ENCODE results near the gene AVPR2.

Gene AVPR2

DNA sequence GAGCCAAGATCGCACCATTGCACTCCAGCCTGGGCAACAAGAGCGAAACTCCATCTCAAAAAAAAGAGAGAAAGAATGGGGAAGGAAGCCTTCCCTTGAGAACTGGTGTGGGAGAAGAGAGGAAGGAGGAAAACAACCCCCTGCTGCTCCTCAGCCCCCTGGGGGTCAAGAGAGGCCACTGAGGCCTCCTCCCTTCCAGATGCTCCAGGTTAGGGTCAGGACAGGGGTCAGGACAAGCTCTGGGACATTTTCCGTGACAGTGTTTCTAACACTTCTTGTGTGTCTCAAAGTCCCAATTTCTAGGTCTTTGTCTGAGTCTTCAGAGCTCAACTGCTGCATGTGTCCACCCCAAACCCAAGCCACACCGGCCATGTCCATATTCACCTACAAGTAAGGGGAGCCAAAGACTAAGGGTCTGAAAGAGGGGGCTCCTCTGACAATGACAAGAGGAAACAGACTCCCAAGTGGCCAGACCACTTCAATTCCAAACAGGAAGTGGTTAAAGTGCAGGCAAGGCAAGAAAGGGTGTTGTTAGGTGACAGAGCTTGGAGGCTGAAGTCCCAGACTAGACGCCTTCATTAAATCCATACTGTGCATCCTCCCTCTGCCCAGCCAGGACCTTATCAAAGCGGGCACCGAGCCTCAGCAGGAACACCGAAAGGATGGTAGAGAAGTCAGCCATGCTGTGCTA is 26.8 kb upstream of the AVPR2 start:
- no peak overlapping the region for H3K4me3 Mint-ChIP-seq
- peaks cover 22% of the 10 kb centered on the region for H3K4me1 Mint-ChIP-seq (ENCODE audit: low read depth)
- H3K27ac Mint-ChIP-seq, result no peak overlapping the region
- no peak for DNase-seq
- H3K9me3 Mint-ChIP-seq, result peaks cover 4% of the 10 kb centered on the region
- H3K27me3 Mint-ChIP-seq, result peaks cover 78% of the 10 kb centered on the region
- no peaks in the 10 kb centered on the region for H3K36me3 Mint-ChIP-seq (ENCODE audit: low read depth)

DNA sequence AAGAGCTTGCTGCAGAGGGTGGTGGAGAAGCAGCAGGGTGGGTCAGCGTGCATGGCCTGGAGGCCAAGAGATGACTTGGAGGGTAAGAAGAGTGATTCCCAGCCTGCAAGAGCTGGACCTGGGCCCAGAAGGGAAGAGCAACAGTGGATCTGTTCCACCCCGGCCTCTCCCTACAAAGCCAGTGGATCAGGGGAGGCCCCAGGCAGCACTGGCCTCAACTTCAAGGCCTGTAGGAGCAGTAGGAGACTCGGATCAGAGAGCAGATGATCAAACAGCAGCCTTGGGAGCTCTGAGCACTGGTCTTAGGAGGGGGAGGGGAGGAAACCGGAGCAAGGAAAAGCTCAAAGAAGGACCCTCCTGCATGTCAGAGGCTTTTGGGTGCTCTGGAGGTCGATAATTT is 26.1 kb upstream of the AVPR2 start:
- Mint-ChIP-seq H3K9me3 (peaks cover 4% of the 10 kb centered on the region), H3K27ac (no peak overlapping the region), H3K4me1 (ENCODE audit: low read depth) (peaks cover 22% of the 10 kb centered on the region), H3K4me3 (no peak overlapping the region), H3K27me3 (peaks cover 78% of the 10 kb centered on the region), H3K36me3 (ENCODE audit: low read depth) (no peaks in the 10 kb centered on the region)
- DNase-seq, result no peak

DNA sequence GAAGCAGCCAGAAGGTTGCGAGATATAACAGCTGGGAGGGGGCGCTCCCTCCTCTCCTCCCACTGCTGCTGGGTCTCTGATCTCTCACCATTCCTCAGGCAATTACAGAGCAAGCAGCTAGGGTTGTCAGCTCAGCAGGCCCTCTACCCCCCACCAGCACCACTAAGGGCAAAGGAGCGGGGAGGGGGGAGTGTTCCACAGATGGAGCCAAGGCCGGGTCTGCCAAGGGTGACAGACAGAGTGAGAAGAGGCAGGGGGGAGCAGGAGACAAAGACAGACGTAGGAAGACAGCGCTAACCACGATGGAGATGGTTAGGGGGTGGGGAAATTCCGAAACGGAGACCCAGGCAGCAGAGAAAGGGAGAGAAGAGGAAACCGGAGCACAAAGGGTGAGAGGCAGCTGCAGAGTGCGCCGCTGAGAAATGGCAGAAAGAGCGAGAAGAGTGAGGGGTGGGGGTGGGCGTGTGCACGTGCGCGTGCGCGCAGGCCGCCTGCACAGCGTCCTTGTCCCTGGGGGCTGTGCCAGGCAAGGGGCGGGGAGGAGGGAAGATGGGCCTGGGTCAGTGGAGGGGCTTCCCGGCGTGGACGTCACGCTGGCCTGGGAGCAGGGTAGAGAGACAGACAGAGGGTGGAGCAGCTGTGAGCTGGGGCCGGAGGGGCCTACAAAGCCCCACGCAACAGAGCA is 25.4 kb upstream of the AVPR2 start:
- Mint-ChIP-seq H3K9me3 (peaks cover 4% of the 10 kb centered on the region), H3K27me3 (peaks cover 82% of the 10 kb centered on the region), H3K4me1 (ENCODE audit: low read depth) (peaks cover 22% of the 10 kb centered on the region), H3K4me3 (peak overlapping the region; percentile 30), H3K36me3 (ENCODE audit: low read depth) (no peaks in the 10 kb centered on the region), H3K27ac (no peak overlapping the region)
- peak; percentile 39 for DNase-seq

DNA sequence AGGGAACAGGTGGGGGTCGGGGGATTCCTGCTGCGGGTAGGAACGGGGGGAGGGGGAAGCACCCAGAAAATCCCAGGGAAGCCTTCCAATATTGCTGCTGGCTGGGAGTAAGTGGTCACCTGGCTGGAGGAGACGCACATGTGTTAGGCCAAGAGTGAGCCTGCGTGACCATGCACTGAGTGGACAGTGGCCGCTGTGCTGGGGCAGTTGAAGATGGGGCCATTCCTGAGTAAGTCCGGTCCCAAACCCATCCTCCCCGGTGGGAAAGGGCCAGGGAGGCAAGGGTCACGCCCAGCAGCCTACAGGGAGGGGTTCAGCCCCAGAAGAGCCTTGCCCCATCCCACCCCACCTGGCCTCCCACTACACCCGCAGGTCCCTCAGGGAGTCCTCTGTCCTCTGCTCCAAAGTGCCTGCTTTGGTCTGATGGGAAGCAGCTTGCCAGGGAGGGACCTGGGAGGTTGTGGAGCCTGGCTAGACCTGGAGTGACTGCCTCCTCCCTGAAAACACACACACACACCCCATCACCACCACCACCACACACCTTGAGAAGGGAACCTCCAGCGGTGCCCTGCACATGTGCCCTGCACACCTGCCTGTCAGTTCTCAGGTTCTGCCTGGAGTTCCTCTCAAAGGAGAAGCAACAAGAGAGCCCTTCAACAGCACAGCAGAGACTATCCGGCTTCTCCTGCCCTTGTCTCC is 24.6 kb upstream of the AVPR2 start:
- Mint-ChIP-seq H3K4me3 (no peak overlapping the region), H3K4me1 (ENCODE audit: low read depth) (peaks cover 22% of the 10 kb centered on the region), H3K27me3 (peaks cover 82% of the 10 kb centered on the region), H3K9me3 (peaks cover 2% of the 10 kb centered on the region), H3K36me3 (ENCODE audit: low read depth) (no peaks in the 10 kb centered on the region), H3K27ac (no peak overlapping the region)
- no peak for DNase-seq

DNA sequence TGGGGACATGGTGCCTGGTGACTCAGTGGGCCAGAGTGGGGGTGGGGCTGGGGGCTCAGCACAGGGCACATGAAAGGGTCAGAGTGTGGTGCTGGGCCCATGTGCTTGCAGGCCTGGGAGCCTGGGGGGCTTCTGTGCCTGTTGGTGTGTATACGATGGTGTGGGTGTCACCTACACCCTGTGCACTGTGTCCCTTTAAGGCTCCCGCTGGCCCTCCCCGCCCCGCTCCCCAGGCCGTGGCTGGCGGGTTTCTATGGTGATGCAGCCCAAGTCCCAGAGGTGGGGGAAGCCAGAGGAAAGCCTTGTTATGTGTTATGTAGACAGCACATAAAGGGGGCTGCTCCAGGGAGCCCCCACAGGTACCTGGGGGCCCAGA is 24.0 kb upstream of the AVPR2 start:
- Mint-ChIP-seq H3K27ac (no peak overlapping the region), H3K4me3 (no peak overlapping the region), H3K27me3 (peaks cover 83% of the 10 kb centered on the region), H3K9me3 (no peaks in the 10 kb centered on the region), H3K4me1 (ENCODE audit: low read depth) (peaks cover 26% of the 10 kb centered on the region), H3K36me3 (ENCODE audit: low read depth) (no peaks in the 10 kb centered on the region)
- DNase-seq, result no peak

DNA sequence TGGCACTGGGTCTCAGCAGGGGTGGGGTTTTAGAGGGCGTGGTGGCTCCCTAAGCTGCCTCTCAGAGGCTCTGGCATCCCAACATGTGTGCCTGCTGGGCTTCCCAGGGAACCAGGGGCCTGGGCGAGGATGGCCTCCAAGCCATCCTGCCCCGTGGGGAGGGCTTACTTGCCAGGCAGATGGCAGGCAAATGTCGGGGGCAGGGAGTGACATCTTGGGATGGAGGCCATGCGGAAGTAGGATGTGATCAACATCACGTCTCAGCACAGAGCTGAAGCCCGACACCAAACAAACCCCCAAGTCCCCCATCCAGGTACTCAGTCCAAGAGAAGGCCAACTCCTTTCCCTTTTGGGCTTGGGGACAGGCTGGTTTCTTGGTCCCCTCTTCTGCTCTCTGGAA is 23.2 kb upstream of the AVPR2 start:
- H3K27me3 Mint-ChIP-seq, result peaks cover 80% of the 10 kb centered on the region
- H3K27ac Mint-ChIP-seq, result no peak overlapping the region
- no peak overlapping the region for H3K4me3 Mint-ChIP-seq
- H3K4me1 Mint-ChIP-seq (ENCODE audit: low read depth), result peaks cover 24% of the 10 kb centered on the region
- no peaks in the 10 kb centered on the region for H3K9me3 Mint-ChIP-seq
- DNase-seq, result no peak
- no peaks in the 10 kb centered on the region for H3K36me3 Mint-ChIP-seq (ENCODE audit: low read depth)

DNA sequence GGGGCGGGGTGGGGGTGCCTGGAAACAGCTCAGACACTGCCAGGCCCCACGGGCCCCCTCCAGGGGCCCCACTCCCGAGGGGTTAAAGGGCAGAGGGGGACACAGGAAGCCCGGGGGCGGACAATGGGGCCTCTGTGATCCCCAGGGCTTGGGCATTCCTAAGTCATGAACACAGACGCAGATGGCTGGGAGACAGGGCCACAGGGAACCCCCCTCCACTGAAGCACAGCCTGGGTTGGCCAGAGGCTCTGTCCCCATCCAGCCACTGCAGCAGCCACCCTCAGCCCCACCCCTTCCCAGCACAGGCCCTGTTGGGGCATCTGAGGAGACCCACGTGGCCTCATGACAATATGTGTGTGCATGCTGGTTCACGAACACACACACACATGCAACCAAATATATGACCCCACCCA is 22.4 kb upstream of the AVPR2 start:
- no peak for DNase-seq
- Mint-ChIP-seq H3K4me3 (no peak overlapping the region), H3K4me1 (ENCODE audit: low read depth) (peaks cover 24% of the 10 kb centered on the region), H3K27ac (no peak overlapping the region), H3K9me3 (no peaks in the 10 kb centered on the region), H3K27me3 (peaks cover 82% of the 10 kb centered on the region), H3K36me3 (ENCODE audit: low read depth) (no peaks in the 10 kb centered on the region)

DNA sequence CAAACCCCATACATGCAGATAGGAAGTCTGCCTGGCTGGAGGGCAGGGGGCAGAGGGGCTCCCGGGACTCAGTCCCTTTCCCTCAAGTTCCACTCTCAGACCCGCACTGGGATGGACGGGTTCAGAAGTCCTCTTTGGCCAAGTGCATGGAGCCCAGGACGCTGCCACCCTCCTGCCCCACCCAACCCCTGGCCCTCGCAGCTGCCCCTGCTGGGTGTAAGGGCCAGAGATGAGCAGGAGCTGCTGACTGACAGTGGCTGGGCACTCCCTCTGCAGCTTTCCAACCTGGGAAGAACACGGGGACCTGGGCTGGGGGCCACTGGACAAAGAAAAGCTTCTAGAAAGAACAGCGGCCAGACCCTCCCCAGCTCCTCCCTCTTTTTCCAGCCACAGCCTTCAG is 21.9 kb upstream of the AVPR2 start:
- H3K36me3 Mint-ChIP-seq (ENCODE audit: low read depth), result no peaks in the 10 kb centered on the region
- no peak for DNase-seq
- H3K9me3 Mint-ChIP-seq, result no peaks in the 10 kb centered on the region
- no peak overlapping the region for H3K4me3 Mint-ChIP-seq
- H3K27ac Mint-ChIP-seq, result no peak overlapping the region
- peaks cover 22% of the 10 kb centered on the region for H3K4me1 Mint-ChIP-seq (ENCODE audit: low read depth)
- H3K27me3 Mint-ChIP-seq, result peaks cover 83% of the 10 kb centered on the region

DNA sequence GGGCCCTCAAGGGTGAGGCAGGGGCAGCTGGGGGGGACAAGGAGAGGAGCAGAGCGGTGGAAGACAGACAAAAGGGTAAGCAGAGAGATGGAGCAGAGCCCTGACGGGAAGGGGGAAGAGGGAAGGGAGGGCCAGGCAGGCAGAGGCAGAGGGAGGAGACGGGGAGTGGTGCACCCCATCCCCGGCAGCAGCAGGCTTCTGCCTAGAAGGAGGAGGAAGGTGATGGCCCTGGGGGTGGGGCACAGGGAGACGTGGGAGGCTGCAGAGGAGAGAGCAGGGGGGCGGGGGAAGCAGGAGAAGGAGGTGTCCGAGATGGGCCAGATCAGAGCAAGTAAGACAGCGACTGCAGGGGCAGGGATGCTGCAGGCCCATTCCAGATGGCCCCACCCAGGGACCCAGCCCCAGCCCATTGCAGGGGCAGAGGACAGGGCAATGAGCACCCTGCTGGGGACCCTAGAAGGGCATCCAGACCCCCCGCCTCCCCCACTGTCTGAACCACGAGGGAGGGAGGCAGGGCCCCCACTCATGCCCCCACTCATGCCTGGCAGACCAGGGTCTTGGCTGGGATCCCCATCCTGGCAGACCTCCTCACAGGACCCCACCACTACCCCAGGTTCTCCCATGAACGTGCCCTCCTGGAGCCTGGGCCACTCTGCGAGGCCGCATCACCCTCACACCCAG is 21.2 kb upstream of the AVPR2 start:
- Mint-ChIP-seq H3K27me3 (peaks cover 82% of the 10 kb centered on the region), H3K27ac (no peak overlapping the region), H3K36me3 (ENCODE audit: low read depth) (no peaks in the 10 kb centered on the region), H3K4me1 (ENCODE audit: low read depth) (peaks cover 14% of the 10 kb centered on the region), H3K9me3 (no peaks in the 10 kb centered on the region), H3K4me3 (no peak overlapping the region)
- DNase-seq, result no peak

DNA sequence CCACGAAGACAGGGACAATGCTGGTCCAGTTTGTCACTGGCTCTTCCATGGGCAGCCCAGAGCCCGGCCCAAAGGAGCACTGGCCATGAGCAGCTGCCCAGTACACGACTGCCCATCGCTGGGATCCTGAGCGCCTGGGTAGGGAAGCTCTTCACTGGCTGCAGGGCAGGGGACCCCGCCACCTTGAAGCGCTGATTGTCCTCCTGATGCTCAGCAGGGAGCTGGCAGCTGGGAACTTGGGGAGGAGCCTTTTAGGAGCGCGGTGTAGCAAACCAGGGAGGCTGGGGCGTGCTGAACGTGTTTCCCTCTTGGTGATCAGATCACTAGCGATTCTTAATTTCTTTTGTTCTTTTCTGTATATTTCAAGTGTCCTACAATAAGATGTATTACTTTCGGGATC is 20.3 kb upstream of the AVPR2 start:
- no peak for DNase-seq
- no peak overlapping the region for H3K4me3 Mint-ChIP-seq
- no peaks in the 10 kb centered on the region for H3K36me3 Mint-ChIP-seq (ENCODE audit: low read depth)
- peaks cover 79% of the 10 kb centered on the region for H3K27me3 Mint-ChIP-seq
- H3K9me3 Mint-ChIP-seq, result no peaks in the 10 kb centered on the region
- H3K27ac Mint-ChIP-seq, result no peak overlapping the region
- H3K4me1 Mint-ChIP-seq (ENCODE audit: low read depth), result peaks cover 8% of the 10 kb centered on the region

DNA sequence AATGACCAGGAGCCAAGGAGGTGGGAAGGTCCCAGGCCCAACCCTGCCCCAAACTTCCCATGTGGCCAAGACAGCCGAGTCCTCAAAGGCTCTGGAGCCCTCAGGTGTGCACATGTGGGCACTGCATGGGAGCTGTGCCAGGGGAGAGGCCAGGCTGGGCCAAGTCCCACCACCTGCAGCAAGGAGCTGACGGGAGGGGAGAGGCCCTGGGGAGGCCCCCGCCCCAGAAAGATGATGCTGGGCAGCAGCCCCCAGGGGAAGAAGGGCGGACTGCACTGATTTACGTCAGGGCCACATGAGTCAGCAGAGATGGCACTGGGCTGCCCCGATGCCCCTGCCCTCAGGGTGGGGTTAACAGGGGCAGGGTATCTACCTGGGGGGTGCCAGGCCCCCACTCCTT is 19.9 kb upstream of the AVPR2 start:
- Mint-ChIP-seq H3K4me3 (no peak overlapping the region), H3K27me3 (peaks cover 77% of the 10 kb centered on the region), H3K4me1 (ENCODE audit: low read depth) (peaks cover 4% of the 10 kb centered on the region), H3K27ac (no peak overlapping the region), H3K36me3 (ENCODE audit: low read depth) (no peaks in the 10 kb centered on the region), H3K9me3 (no peaks in the 10 kb centered on the region)
- no peak for DNase-seq

DNA sequence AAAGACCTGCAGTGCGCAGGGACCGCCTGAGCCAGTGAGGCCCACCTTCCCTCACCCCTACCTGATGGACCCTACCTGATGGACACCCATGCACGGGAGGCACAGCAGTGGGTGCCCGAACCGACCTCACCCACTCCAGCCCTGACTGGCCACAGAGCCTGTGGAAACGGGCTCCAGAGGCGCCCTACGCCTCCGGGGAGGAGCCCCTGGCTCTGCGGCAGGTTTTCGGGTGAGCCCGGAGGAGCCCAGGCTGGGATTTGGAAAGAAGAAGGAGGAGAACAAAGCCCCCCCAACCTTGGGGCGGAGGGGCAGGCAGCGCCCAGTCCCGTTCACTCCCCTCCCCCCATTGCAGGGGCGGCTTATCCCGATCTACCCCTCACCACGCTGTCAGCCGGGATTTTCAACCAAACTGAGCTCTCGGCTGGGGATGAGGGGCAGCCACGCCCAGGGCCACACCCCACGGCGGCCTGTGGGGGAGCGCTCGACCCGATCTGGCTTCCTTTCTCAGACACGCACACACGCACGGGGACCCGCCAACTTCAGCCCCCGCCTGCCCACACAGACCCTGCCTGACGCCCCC is 19.2 kb upstream of the AVPR2 start:
- DNase-seq, result no peak
- H3K4me3 Mint-ChIP-seq, result peak overlapping the region; percentile 43
- no peaks in the 10 kb centered on the region for H3K9me3 Mint-ChIP-seq
- peaks cover 77% of the 10 kb centered on the region for H3K27me3 Mint-ChIP-seq
- no peaks in the 10 kb centered on the region for H3K36me3 Mint-ChIP-seq (ENCODE audit: low read depth)
- H3K27ac Mint-ChIP-seq, result no peak overlapping the region
- H3K4me1 Mint-ChIP-seq (ENCODE audit: low read depth), result peaks cover 4% of the 10 kb centered on the region

DNA sequence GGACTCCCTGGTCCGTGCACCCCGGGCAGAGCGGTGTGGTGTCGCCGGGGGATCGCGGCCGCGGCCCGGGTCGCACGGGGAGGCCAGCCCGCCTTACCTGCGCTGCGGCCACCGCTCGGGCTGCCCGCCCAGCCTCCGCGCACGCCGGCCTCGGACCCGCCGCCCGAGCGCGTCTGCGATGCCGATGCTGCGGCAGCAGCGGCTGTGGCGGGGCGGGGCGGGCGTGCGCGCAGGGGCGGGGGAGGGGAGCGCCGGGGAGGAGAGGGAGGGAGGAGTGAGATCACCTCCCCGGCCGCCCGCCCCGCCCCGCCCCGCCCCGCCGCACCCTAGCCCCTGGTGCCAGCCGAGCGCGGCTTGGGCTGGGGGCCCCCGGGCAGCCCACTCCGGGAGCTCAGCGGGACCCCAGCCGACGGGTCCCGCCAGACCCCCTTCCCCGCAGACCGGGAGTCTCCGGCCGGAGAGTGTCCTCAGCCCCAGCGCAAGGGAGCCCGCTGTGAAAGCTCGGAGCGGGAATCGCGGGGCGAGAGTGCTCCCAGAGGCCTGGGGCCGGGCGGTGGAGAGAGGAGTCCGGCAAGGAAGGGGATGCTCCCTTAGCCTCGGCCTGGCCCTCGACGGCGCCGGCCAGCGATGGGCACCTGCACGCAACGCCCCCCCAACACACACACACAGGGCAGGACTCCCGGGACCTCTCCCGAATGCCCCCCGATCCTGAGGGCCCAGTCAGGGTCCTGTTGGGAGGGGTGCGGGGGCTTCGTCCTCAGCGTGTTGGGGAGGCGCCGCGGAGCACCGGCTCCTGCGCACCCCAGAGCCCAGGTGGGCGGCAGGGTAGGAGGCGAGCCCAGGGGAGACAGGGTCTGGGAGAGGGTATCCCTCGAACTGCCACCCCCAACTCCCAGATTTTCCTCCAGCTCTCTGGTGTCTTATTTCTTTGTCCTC is 18.2 kb upstream of the AVPR2 start, which contains the start of gene L1CAM:
Gene L1CAM, minus strand, starts transcription at position 206 of the 936 bp plus-strand sequence. CDS start 10,337 bp downstream, outside the sequence.
- peak; percentile 46 for DNase-seq
- H3K27me3 Mint-ChIP-seq, result peaks cover 77% of the 10 kb centered on the region
- H3K9me3 Mint-ChIP-seq, result no peaks in the 10 kb centered on the region
- H3K4me1 Mint-ChIP-seq (ENCODE audit: low read depth), result peaks cover 4% of the 10 kb centered on the region
- H3K4me3 Mint-ChIP-seq, result peak within 1 kb of the TSS; percentile 43
- H3K36me3 Mint-ChIP-seq (ENCODE audit: low read depth), result no peaks in the 10 kb centered on the region
- no peak within 1 kb of the TSS for H3K27ac Mint-ChIP-seq
